PC-3 (cell line): ENCODE measurements around the gene TNNT1.

Experiments used
- EZH2 ChIP-seq: fragments of 300-600 bp; sonication (generic); IDR thresholded peaks from one replicate; pipeline ENCODE4 v1.6.1; 2017; ENCODE audit warnings: antibody characterized with exemption, mild to moderate bottlenecking, low read length; ENCODE audit not compliant: unreplicated experiment
- TF ChIP-seq, protein P1 (sequence below): fragments of 300-600 bp; sonication (generic); conservative IDR thresholded peaks from 2 replicates; pipeline ENCODE4 v1.5.1; 2017; ENCODE audit warnings: antibody characterized with exemption, low read depth, mild to moderate bottlenecking, low read length

DNA sequence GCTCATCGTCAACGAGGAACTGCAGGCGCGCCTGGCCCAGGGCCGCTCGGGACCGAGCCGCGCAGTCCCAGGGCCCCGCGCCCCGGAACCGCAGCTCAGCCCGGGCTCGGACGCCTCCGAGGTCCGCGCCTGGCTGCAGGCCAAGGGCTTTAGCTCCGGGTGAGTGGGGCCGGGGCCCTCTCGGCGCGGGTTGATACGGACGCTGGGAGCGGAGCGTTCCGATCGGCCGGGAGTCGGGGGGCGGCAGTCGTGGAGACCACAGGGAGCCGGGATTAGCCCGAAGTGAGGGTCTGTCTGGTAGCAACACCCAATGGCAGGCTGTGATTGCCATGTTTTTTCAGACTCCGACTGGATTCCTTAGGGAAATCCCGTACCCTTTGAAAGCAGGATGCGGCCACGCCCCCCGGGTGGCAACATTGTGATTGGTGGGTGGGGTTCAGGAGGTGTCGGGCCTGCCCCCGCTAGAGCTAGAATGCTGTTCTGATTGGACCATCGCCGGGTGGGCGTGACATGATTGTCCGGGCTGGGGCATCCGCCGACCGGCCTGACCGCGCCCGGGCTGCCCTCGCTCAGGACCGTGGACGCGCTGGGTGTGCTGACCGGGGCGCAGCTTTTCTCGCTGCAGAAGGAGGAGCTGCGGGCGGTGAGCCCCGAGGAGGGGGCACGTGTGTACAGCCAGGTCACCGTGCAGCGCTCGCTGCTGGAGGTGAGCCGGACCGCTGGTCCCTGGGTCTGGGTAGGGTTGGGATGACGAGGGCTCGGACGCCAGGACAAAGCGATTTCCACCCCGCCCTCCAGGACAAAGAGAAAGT is 62.1 kb downstream of the TNNT1 start:
- TF ChIP-seq, protein P1, sequence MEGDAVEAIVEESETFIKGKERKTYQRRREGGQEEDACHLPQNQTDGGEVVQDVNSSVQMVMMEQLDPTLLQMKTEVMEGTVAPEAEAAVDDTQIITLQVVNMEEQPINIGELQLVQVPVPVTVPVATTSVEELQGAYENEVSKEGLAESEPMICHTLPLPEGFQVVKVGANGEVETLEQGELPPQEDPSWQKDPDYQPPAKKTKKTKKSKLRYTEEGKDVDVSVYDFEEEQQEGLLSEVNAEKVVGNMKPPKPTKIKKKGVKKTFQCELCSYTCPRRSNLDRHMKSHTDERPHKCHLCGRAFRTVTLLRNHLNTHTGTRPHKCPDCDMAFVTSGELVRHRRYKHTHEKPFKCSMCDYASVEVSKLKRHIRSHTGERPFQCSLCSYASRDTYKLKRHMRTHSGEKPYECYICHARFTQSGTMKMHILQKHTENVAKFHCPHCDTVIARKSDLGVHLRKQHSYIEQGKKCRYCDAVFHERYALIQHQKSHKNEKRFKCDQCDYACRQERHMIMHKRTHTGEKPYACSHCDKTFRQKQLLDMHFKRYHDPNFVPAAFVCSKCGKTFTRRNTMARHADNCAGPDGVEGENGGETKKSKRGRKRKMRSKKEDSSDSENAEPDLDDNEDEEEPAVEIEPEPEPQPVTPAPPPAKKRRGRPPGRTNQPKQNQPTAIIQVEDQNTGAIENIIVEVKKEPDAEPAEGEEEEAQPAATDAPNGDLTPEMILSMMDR, result no peak
- TF ChIP-seq EZH2, result no peak
